Activated CD4-positive, alpha-beta T cell treated with anti-CD3 and anti-CD28 coated beads for 48 hours (primary cell): ENCODE measurements around the gene CCDC158.

Experiments
- DNase-seq: peaks from one replicate; pipeline ENCODE4 v3.0.0-alpha.2; 2020

The CCDC158 gene

GRCh38 chr4:76276813-76277212, 144.1 kb downstream of the CCDC158 start:
- DNase-seq, result no peak

- no peak for DNase-seq
Measured at GRCh38 chr4:76275486-76276124, 145.3 kb downstream of the CCDC158 start.

DNA sequence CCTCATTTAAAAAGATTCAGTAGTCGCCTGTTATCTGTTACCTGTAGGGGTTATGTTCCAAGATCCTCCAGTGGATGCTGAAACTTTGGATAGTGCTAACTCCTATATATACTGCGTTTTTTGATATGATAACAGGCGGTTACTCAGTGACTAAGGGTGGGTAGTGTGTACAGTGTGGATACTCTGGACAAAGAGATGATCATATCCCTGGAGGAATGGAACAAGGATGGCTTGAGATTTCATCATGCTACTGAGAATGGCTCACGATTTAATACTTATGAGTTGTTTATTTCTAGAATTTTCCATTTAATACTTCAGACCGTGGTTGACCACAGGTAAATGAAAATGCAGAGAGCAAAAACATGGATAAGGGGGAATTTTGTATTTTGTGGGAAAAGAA, 147.9 kb downstream of the CCDC158 start:
- no peak for DNase-seq

- DNase-seq, result no peak
Measured at GRCh38 chr4:76272582-76272981, 148.4 kb downstream of the CCDC158 start.

- no peak for DNase-seq
Measured at GRCh38 chr4:76272073-76272472, 148.9 kb downstream of the CCDC158 start.

DNA sequence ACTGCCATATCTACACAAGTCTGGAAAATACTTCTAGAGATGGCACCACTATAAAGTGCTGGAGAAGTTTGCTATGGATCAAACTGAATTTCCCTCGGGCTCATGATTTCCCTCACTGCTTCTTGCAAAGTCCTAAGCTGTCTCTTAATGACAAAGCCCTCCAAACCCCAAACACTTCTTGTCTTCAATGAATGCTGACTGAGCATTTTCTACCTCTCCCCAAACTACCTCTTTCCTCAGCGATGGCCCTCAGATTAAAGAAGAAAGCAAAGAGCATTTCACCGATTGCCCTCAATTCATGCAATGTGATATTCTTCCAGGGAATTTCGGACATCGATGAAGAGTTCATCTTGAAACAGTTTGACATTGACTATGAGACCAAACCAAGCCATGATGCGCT, 149.7 kb downstream of the CCDC158 start:
- DNase-seq, result no peak

- DNase-seq, result no peak
Measured at GRCh38 chr4:76270244-76271175, 150.4 kb downstream of the CCDC158 start.

DNA sequence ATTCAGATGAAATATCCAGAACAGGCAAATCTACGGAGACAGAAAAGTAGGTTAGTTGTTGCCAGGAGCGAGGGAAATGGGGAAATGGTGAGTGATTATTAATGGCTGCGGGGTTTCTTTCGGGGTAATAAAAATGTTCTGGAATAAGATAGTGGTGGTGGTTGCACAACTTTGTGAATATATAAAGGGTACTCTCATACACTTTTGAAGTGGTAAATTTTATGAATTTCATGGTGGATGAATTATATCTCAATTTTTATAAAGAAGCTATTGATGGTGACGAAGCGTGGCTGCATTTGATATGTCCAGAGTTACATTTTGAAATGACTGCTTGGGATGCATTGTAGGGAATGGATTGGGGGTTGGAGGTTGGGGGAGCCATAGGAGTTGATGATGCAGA, 153.1 kb downstream of the CCDC158 start:
- DNase-seq, result no peak

DNA sequence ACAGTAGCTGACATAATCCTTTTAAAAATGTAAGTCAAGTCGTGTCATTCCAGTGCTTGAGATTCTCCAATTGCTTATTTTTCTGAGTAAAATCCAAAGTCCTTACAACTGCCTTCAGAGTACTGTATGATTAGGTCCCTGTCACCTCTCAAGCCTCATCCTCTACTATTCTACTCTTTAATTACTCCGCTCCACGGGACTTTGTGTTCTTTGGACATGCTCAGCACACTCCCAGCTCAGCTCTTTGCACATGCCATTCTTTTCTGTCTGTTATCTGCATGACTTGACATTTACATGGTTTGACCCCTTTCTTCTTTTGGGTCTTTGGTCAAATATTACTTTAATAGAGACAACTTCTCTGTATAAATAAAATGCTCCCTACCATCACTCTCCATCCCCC, 154.3 kb downstream of the CCDC158 start:
- DNase-seq, result no peak

GRCh38 chr4:76265631-76266218, 155.2 kb downstream of the CCDC158 start:
- DNase-seq, result no peak
